Uterus (tissue), 4 donors: ENCODE measurements around the gene PSMA5. TPM values are rescaled to one million over a fixed set of nuclear protein-coding genes. Genes with fewer than 3 reads are reported as not detected.

Experiments
- DNase-seq, 2 donors: peaks; one replicate each; pipeline ENCODE4 v3.0.0-alpha.2; 2019 to 2020
- H3K27ac ChIP-seq, 2 donors: fragments of 200-600 bp; sonication (generic); 1 replicate in 1 of 2; 2 replicates in 1 of 2; pipeline ENCODE4 v1.5.1; 2016 to 2018
- H3K27me3 ChIP-seq, 2 donors: fragments of 200-600 bp; sonication (generic); one replicate each; pipeline ENCODE4 v1.5.1; 2018 to 2019; ENCODE audit warnings: control low read depth in 1 of 2
- H3K36me3 ChIP-seq, 2 donors: fragments of 200-600 bp; sonication (generic); one replicate each; pipeline ENCODE4 v1.5.1; 2019; ENCODE audit warnings: control low read depth in 1 of 2
- H3K4me1 ChIP-seq, 2 donors: fragments of 200-600 bp; sonication (generic); one replicate each; pipeline ENCODE4 v1.5.1; 2018 to 2019; ENCODE audit warnings: control low read depth in 1 of 2
- H3K4me3 ChIP-seq, 2 donors: fragments of 200-600 bp; sonication (generic); 1 replicate in 1 of 2; 2 replicates in 1 of 2; pipeline ENCODE4 v1.5.1; 2018 to 2019; ENCODE audit warnings: mild to moderate bottlenecking in 1 of 2
- H3K9me3 ChIP-seq, 2 donors: fragments of 200-600 bp; sonication (generic); one replicate each; pipeline ENCODE4 v1.5.1; 2019; ENCODE audit warnings: control low read depth in 1 of 2
- POLR2A ChIP-seq, 2 donors: fragments of 450-650 bp; IDR thresholded peaks; one replicate each; pipeline ENCODE4 v1.6.1; 2016; ENCODE audit warnings: antibody characterized with exemption in 2 of 2, mild to moderate bottlenecking in 1 of 2, moderate library complexity in 1 of 2
- intact Hi-C: fragments of 100-400 bp; cut with DNase I; formaldehyde crosslinking; loops from one replicate; pipeline ENCODE4 v1.15.1; 2023; ENCODE audit warnings: low total_unique reads
- total RNA-seq, 4 donors: library from RNA; depleted of rRNA in 3 of 4; stranded (reverse); fragments of >200 nt in 3 of 4; gene quantifications; one replicate each; pipeline versions ENCODE4 v1.1.0 to v1.2.4, GENCODE V29; 2014 to 2023
- TF ChIP-seq, protein P1 (sequence below), 4 experiments: fragments of 200-600 bp in 2 of 4; fragments of 450-650 bp in 2 of 4; sonication (generic) in 2 of 4; IDR thresholded peaks; one replicate each; pipeline ENCODE4 v1.5.1; 2016 to 2019; ENCODE audit warnings: antibody characterized with exemption in 4 of 4, mild to moderate bottlenecking in 2 of 4, moderate library complexity in 1 of 4
- donor health status: DM: yes; HTN: yes; CAD: no.

PSMA5 gene
- total RNA-seq, 4 donors from 2014 or later = 12.6 to 65.8 (median 40.7) TPM

DNA sequence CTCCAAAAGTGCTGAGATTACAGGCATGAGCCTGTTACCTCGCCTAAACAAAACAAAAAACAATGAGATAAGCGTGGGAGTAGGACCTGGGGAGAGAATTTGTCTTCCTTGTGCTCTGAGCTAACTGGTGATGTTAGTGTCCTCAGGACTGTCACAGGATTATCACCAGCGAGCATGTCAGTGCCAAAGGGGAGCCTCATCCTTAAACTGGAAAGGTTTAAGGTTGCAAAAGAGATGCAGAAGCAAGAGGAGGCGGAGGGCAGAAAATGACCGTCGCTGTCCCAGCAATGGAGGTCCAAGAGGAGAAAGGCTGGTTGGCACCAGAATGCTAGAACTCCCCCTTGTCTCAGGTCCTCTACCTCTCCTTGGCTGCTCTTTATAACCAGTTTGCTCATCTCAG lies 44.0 kb upstream of the PSMA5 start:
- intact Hi-C loops = no loop called here
- Histone ChIP-seq H3K36me3 (no peaks in the 10 kb centered on the region), H3K4me1 (no peaks in the 10 kb centered on the region), H3K4me3 (no peak overlapping the region), H3K27ac (no peak overlapping the region), H3K27me3 (no peaks in the 10 kb centered on the region), H3K9me3 (no peaks in the 10 kb centered on the region)
- no peak for TF ChIP-seq POLR2A (IDR thresholded peaks at IDR 0.05)
- TF ChIP-seq, protein P1, sequence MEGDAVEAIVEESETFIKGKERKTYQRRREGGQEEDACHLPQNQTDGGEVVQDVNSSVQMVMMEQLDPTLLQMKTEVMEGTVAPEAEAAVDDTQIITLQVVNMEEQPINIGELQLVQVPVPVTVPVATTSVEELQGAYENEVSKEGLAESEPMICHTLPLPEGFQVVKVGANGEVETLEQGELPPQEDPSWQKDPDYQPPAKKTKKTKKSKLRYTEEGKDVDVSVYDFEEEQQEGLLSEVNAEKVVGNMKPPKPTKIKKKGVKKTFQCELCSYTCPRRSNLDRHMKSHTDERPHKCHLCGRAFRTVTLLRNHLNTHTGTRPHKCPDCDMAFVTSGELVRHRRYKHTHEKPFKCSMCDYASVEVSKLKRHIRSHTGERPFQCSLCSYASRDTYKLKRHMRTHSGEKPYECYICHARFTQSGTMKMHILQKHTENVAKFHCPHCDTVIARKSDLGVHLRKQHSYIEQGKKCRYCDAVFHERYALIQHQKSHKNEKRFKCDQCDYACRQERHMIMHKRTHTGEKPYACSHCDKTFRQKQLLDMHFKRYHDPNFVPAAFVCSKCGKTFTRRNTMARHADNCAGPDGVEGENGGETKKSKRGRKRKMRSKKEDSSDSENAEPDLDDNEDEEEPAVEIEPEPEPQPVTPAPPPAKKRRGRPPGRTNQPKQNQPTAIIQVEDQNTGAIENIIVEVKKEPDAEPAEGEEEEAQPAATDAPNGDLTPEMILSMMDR (IDR thresholded peaks at IDR 0.05) = no peak
- DNase-seq = no peak

DNA sequence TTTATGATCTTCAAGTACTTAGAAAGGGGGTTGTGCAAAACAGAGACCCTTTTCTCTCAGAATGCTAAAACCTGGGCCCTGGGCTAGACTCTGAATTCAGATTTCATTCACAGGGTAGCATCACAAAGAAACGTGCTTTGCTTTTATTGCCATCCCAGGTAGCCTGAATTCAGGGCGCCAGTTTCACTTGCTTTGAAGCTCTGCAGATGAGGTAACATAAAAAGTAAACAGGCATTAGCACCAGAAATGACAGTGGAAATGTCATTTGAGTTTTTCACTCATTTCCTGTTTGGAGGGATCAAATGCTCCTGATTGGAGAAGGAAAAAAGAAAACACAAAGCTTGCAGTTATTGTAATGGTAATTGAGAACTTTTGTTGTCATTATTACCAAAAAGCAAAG lies 42.7 kb upstream of the PSMA5 start:
- DNase-seq = no peak
- no peak for TF ChIP-seq POLR2A (IDR thresholded peaks at IDR 0.05)
- TF ChIP-seq, protein P1 (IDR thresholded peaks at IDR 0.05) = no peak
- no peaks in the 10 kb centered on the region for H3K36me3 ChIP-seq
- no peaks in the 10 kb centered on the region for H3K4me1 ChIP-seq
- intact Hi-C loops = no loop called here
- no peak overlapping the region for H3K27ac ChIP-seq
- H3K27me3 ChIP-seq = no peaks in the 10 kb centered on the region
- no peak overlapping the region for H3K4me3 ChIP-seq
- no peaks in the 10 kb centered on the region for H3K9me3 ChIP-seq

DNA sequence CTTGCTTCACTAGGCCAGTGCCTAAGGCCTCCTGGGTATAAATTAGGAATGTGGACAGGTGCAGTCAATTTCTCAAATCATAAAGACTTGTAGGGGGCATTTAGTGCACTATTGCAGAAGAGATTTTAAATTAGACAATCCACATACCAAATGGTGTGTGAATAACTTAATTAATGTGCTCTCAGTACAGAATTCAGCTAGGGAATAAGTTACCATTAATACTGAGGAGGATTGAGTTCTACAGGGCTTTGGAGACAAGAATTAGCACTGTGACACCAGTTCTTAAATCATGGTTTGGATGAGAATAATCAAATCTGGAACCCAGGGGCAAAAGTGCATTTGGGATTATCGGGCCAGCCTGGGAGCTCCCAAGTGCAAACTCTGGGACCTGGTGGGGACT lies 41.8 kb upstream of the PSMA5 start:
- no peaks in the 10 kb centered on the region for H3K9me3 ChIP-seq
- intact Hi-C loops = no loop called here
- H3K27ac ChIP-seq = no peak overlapping the region
- no peak overlapping the region for H3K4me3 ChIP-seq
- DNase-seq = no peak
- no peaks in the 10 kb centered on the region for H3K4me1 ChIP-seq
- TF ChIP-seq, protein P1 (IDR thresholded peaks at IDR 0.05) = no peak
- TF ChIP-seq POLR2A (IDR thresholded peaks at IDR 0.05) = no peak
- no peaks in the 10 kb centered on the region for H3K36me3 ChIP-seq
- H3K27me3 ChIP-seq = no peaks in the 10 kb centered on the region

DNA sequence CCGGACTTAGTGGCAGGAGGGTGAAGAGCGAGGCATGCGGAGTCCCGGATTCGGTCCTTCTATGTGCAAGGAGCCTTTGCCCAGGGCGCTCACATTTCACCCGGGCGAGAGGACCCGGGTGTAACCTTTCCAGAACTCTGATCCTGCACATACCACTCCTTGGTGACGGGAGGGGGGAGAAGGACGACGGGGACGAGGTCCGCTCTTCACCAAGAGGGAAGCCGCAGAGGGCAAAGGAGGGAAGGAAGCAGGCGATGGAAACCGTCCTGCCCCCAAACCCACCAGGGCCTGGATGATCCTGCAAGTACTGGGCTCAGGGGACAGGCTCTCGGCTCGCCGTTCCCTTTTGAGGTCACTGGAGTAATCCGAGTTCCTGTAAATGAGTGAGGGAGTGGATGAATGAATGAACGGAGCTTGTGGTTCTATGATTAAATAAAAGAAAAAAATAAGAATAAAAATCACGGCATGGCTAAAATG lies 41.1 kb upstream of the PSMA5 start:
- intact Hi-C loops = no loop called here
- H3K9me3 ChIP-seq = no peaks in the 10 kb centered on the region
- no peaks in the 10 kb centered on the region for H3K27me3 ChIP-seq
- no peaks in the 10 kb centered on the region for H3K4me1 ChIP-seq
- DNase-seq = peak in 1 of 2 donors; percentile 21
- H3K4me3 ChIP-seq = peak overlapping the region; percentile 47 to 50
- H3K27ac ChIP-seq = peak overlapping the region; percentile 82 to 83
- TF ChIP-seq, protein P1 (IDR thresholded peaks at IDR 0.05) = no peak
- TF ChIP-seq POLR2A (IDR thresholded peaks at IDR 0.05) = no peak
- no peaks in the 10 kb centered on the region for H3K36me3 ChIP-seq

DNA sequence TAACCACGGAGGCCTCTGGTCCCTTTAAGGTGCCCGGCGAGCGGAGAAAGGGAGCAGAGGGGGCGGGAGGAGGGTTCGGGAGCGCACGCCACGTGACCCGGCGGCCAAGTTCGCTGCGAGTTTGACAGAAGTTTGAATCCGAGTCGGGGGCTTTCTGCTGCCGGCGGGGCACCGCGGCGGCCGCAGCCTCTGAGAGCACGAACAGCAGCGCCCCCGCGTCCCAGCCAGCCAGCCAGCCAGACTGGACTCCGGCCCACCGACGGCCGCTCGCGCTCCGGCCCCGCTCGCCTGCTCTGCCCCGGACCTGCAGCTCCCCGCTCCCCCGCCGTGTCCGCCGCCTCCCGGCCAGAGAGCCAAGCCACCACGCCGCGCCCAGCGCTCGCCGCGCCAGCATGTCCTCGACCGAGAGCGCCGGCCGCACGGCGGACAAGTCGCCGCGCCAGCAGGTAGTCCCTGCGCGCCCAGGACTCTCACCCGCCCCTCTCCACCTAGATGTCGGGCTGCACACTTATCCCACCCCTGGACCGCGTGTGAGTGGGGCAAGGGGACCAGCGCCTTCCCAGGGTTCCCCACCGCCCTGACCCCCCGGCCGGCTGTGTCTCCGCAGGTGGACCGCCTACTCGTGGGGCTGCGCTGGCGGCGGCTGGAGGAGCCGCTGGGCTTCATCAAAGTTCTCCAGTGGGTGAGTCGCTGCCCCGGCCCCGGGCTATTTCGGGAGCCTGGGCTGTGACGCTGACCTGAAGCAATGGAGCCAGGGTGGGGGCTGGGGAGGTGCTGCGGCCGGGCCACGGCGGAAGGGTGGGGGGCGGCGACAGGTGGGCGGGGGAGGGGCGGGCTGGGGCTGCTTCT lies 40.4 kb upstream of the PSMA5 start, which contains the start of gene SYPL2:
Gene SYPL2 (plus strand): TSS at position 95 of the 849 bp plus-strand sequence. CDS start 298 bp downstream, at position 393.
- H3K4me1 ChIP-seq = no peaks in the 10 kb centered on the region
- no peaks in the 10 kb centered on the region for H3K27me3 ChIP-seq
- TF ChIP-seq, protein P1 (IDR thresholded peaks at IDR 0.05) = no peak
- peak in 1 of 2 donors; percentile 37 for TF ChIP-seq POLR2A (IDR thresholded peaks at IDR 0.05)
- H3K36me3 ChIP-seq = no peaks in the 10 kb centered on the region
- H3K27ac ChIP-seq = peak within 1 kb of the TSS; percentile 82 to 83
- no peaks in the 10 kb centered on the region for H3K9me3 ChIP-seq
- DNase-seq = peak; percentile 67 to 71
- intact Hi-C loops = no loop called here
- H3K4me3 ChIP-seq = peak within 1 kb of the TSS; percentile 47 to 50
